ENCODE measurements around the gene RAD51B.

- TF ChIP-seq CTCF (optimal IDR thresholded peaks at IDR 0.05 in 1 of 3, IDR thresholded peaks at IDR 0.05 in 1 of 3, conservative IDR thresholded peaks at IDR 0.05 in 1 of 3; ENCODE audit: extremely low read depth in 1 of 3, insufficient read depth in 2 of 3, low read length in 3 of 3) (no peak), EZH2 (IDR thresholded peaks at IDR 0.05; ENCODE audit: low read length) (no peak)
Measured at GRCh38 chr14:68493152-68493911, 673.8 kb downstream of the RAD51B start.

Data from keratinocyte (primary cell).